NCI-H146 treated with DMSO at 0.1 percent for 48 hours (cell line): ENCODE data around the gene DMBT1.

ENCODE experiments used
- DNase-seq: peaks from one replicate; lab custom pipeline; 2025; ENCODE audit not compliant: unreplicated experiment; lab: John Stamatoyannopoulos, UW

Gene DMBT1

GRCh38 chr10:122643931-122644534, 83.5 kb downstream of the DMBT1 start:
- no peak for DNase-seq

- no peak for DNase-seq
Measured at GRCh38 chr10:122646511-122647382, 86.2 kb downstream of the DMBT1 start.

- no peak for DNase-seq
Measured at GRCh38 chr10:122647383-122647968, 86.9 kb downstream of the DMBT1 start.

- peak; percentile 24 for DNase-seq
Measured at GRCh38 chr10:122648599-122649428, 88.3 kb downstream of the DMBT1 start.

GRCh38 chr10:122649903-122650302, 89.3 kb downstream of the DMBT1 start:
- no peak for DNase-seq

- DNase-seq, result no peak
Measured at GRCh38 chr10:122650331-122650730, 89.8 kb downstream of the DMBT1 start.

- no peak for DNase-seq
Measured at GRCh38 chr10:122655524-122656307, 95.2 kb downstream of the DMBT1 start.

- no peak for DNase-seq
Measured at GRCh38 chr10:122656308-122656705, 95.8 kb downstream of the DMBT1 start.

GRCh38 chr10:122656741-122657140, 96.2 kb downstream of the DMBT1 start:
- DNase-seq, result no peak

- DNase-seq, result no peak
Measured at GRCh38 chr10:122657255-122657654, 96.7 kb downstream of the DMBT1 start.

- DNase-seq, result no peak
Measured at GRCh38 chr10:122657729-122658128, 97.2 kb downstream of the DMBT1 start.

- no peak for DNase-seq
Measured at GRCh38 chr10:122658356-122659049, 97.9 kb downstream of the DMBT1 start.

GRCh38 chr10:122659126-122659525, 98.6 kb downstream of the DMBT1 start:
- DNase-seq, result no peak

GRCh38 chr10:122659651-122660050, 99.1 kb downstream of the DMBT1 start:
- no peak for DNase-seq

GRCh38 chr10:122660696-122661095, 100.1 kb downstream of the DMBT1 start:
- DNase-seq, result no peak

- DNase-seq, result no peak
Measured at GRCh38 chr10:122662231-122662630, 101.7 kb downstream of the DMBT1 start.

- no peak for DNase-seq
Measured at GRCh38 chr10:122663516-122664130, 103.1 kb downstream of the DMBT1 start.

GRCh38 chr10:122664501-122664900, 103.9 kb downstream of the DMBT1 start:
- no peak for DNase-seq

- DNase-seq, result no peak
Measured at GRCh38 chr10:122665329-122665860, 104.8 kb downstream of the DMBT1 start.
